ENCODE measurements around the gene CREG1. TPM values are rescaled to one million over a fixed set of nuclear protein-coding genes. Genes with fewer than 3 reads are reported as not detected.

The CREG1 gene
- total and polyA plus RNA-seq, 2 donors, result 61.3 to 179 TPM

DNA sequence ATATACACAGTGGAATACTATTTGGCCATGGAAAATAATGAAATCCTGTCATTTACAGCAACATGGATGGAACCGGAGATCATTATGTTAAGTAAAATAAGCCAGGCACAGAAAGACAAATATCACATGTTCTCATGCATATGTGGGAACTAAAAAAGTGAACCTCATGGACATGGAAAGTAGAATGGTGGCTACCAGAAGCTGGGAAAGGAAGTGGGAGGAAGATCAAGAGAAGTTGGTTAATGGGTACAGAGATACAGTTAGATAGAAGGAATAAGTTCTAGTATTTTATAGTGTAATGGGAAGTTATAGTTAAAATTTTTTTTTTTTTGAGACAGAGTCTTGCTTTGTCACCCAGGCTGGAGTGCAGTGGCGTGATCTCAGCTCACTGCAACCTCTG, 34.8 kb upstream of the CREG1 start:
- no peaks in the 10 kb centered on the region for H3K27me3 ChIP-seq (ENCODE audit: control insufficient read depth in 2 of 2, insufficient read depth in 1 of 2, low read length in 1 of 2)
- no peak overlapping the region for H3K4me3 ChIP-seq (ENCODE audit: low read length in 2 of 2)
- no peak overlapping the region for H3K27ac ChIP-seq (ENCODE audit: low read depth in 1 of 2, low read length in 1 of 2)
- H3K4me1 ChIP-seq (ENCODE audit: control insufficient read depth in 2 of 2, insufficient read depth in 2 of 2, low read length in 2 of 2), result no peaks in the 10 kb centered on the region
- 95% methylated on average over 2 of the region's 2 CpGs for WGBS
- H3K9me3 ChIP-seq (ENCODE audit: control insufficient read depth in 2 of 2, insufficient read depth in 1 of 2, low read length in 1 of 2), result no peaks in the 10 kb centered on the region
- no peak for DNase-seq (ENCODE audit: low read depth in 6 of 9, low spot score in 9 of 9)
- no peaks in the 10 kb centered on the region for H3K36me3 ChIP-seq (ENCODE audit: control insufficient read depth in 2 of 2, insufficient read depth in 2 of 2, low read length in 1 of 2)

DNA sequence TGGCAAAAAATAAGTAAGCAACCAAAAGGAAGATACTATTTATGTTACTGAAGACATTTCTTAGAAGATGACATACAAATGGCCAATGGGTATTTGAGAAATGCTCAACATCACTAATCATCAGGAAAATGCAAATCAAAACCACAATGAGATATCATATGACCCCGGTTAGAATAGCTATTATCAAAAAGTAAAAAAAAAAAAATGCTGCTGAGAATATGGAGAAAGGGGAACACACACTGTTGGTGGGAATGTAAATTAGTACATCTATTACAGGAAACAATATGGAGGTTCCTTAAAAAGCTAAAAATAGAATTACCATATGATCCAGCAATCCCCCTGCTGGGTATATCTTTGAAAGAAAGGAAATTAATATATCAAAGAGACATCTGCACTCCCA, 34.3 kb upstream of the CREG1 start:
- Histone ChIP-seq H3K27me3 (ENCODE audit: control insufficient read depth in 2 of 2, insufficient read depth in 1 of 2, low read length in 1 of 2) (no peaks in the 10 kb centered on the region), H3K4me3 (ENCODE audit: low read length in 2 of 2) (no peak overlapping the region), H3K4me1 (ENCODE audit: control insufficient read depth in 2 of 2, insufficient read depth in 2 of 2, low read length in 2 of 2) (no peaks in the 10 kb centered on the region), H3K9me3 (ENCODE audit: control insufficient read depth in 2 of 2, insufficient read depth in 1 of 2, low read length in 1 of 2) (no peaks in the 10 kb centered on the region), H3K36me3 (ENCODE audit: control insufficient read depth in 2 of 2, insufficient read depth in 2 of 2, low read length in 1 of 2) (no peaks in the 10 kb centered on the region), H3K27ac (ENCODE audit: low read depth in 1 of 2, low read length in 1 of 2) (no peak overlapping the region)
- no peak for DNase-seq (ENCODE audit: low read depth in 6 of 9, low spot score in 9 of 9)
- WGBS, result 49% methylated on average over 1 of the region's 1 CpG

DNA sequence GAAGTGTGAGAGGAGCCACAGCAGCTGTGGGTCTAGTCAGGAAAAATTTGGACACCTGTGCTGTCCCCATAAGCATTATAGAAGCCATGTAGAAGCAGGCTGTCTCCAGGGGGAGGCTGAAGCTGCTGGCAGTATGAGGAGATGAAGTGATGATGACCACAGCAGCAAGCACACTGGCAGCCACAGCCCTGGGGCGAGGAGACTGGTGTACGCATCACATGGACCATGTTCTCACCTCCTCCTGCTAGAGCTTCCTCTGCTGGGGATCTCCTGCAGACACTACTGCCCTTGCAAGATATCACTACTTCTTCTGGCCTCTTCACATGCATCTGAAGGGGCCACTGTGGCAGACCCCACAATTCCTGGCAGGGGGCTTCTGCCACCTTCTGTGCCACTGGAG, 33.8 kb upstream of the CREG1 start:
- H3K4me1 ChIP-seq (ENCODE audit: control insufficient read depth in 2 of 2, insufficient read depth in 2 of 2, low read length in 2 of 2), result no peaks in the 10 kb centered on the region
- H3K27ac ChIP-seq (ENCODE audit: low read depth in 1 of 2, low read length in 1 of 2), result no peak overlapping the region
- no peaks in the 10 kb centered on the region for H3K9me3 ChIP-seq (ENCODE audit: control insufficient read depth in 2 of 2, insufficient read depth in 1 of 2, low read length in 1 of 2)
- no peak for DNase-seq (ENCODE audit: low read depth in 6 of 9, low spot score in 9 of 9)
- no peak overlapping the region for H3K4me3 ChIP-seq (ENCODE audit: low read length in 2 of 2)
- 100% methylated on average over 2 of the region's 2 CpGs for WGBS
- no peaks in the 10 kb centered on the region for H3K36me3 ChIP-seq (ENCODE audit: control insufficient read depth in 2 of 2, insufficient read depth in 2 of 2, low read length in 1 of 2)
- H3K27me3 ChIP-seq (ENCODE audit: control insufficient read depth in 2 of 2, insufficient read depth in 1 of 2, low read length in 1 of 2), result no peaks in the 10 kb centered on the region

DNA sequence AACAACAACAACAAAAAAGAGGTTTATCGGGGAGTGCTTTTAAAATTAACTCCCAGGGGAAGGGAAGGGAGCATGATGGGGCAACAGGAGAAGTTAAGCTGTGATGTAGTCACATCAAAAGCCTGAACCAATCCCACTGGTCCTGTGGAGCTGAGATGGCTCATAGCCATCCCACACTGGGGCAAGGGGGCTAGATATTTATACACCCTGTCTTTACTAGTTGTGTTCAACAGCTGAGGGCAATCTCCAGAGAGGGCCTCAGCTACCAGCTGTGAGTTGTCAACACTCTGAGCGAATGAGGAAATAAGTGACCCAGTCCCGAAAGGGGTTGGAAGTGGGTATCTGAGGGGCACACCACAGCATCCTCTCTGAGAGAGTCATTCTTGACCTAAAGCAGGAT, 31.0 kb upstream of the CREG1 start:
- Histone ChIP-seq H3K27ac (ENCODE audit: low read depth in 1 of 2, low read length in 1 of 2) (no peak overlapping the region), H3K4me3 (ENCODE audit: low read length in 2 of 2) (no peak overlapping the region), H3K36me3 (ENCODE audit: control insufficient read depth in 2 of 2, insufficient read depth in 2 of 2, low read length in 1 of 2) (no peaks in the 10 kb centered on the region), H3K27me3 (ENCODE audit: control insufficient read depth in 2 of 2, insufficient read depth in 1 of 2, low read length in 1 of 2) (no peaks in the 10 kb centered on the region), H3K9me3 (ENCODE audit: control insufficient read depth in 2 of 2, insufficient read depth in 1 of 2, low read length in 1 of 2) (no peaks in the 10 kb centered on the region), H3K4me1 (ENCODE audit: control insufficient read depth in 2 of 2, insufficient read depth in 2 of 2, low read length in 2 of 2) (no peaks in the 10 kb centered on the region)
- no peak for DNase-seq (ENCODE audit: low read depth in 6 of 9, low spot score in 9 of 9)
- 93% methylated on average over 3 of the region's 3 CpGs for WGBS

DNA sequence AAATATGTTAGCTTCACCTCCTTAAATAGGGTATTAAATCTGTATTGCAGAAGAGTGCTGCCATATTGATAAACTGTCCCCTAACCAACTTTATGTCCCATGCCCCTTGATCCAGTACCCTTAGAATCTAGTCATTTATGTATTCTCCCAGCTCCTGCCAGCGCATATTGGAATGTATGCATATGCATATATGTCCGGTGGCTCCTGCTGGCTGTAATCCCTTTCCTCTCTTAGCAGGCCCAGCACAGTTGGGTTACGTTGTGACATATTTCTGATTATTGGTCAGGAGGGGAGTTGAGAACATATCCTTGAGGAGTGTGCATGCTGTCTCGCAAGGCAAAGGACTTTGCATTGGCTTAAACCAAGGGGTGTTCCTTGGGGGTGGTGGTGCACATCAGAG, 29.2 kb upstream of the CREG1 start:
- Histone ChIP-seq H3K36me3 (ENCODE audit: control insufficient read depth in 2 of 2, insufficient read depth in 2 of 2, low read length in 1 of 2) (no peaks in the 10 kb centered on the region), H3K9me3 (ENCODE audit: control insufficient read depth in 2 of 2, insufficient read depth in 1 of 2, low read length in 1 of 2) (no peaks in the 10 kb centered on the region), H3K4me1 (ENCODE audit: control insufficient read depth in 2 of 2, insufficient read depth in 2 of 2, low read length in 2 of 2) (no peaks in the 10 kb centered on the region), H3K27ac (ENCODE audit: low read depth in 1 of 2, low read length in 1 of 2) (no peak overlapping the region), H3K4me3 (ENCODE audit: low read length in 2 of 2) (no peak overlapping the region), H3K27me3 (ENCODE audit: control insufficient read depth in 2 of 2, insufficient read depth in 1 of 2, low read length in 1 of 2) (no peaks in the 10 kb centered on the region)
- no peak for DNase-seq (ENCODE audit: low read depth in 6 of 9, low spot score in 9 of 9)
- WGBS, result 99% methylated on average over 4 of the region's 4 CpGs

DNA sequence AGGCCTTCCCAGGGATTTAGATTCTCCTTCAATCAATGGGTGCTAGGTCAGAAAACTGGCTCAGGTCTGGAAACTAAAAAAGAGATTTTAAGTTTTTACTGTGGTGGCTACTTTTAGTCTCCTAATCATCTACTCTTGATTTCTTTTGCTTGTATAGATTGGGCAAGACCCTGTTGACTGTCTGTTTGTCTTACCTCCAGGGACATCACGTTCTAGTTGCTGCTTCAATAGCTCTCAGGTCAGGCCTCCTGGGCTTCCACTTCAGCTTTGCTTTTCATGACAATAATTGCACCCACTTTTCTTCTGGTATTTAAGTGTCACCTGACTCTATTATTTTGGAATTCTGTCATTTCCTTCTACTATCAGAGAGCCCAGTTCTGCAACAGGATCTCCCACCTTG, 28.5 kb upstream of the CREG1 start:
- Histone ChIP-seq H3K4me3 (ENCODE audit: low read length in 2 of 2) (no peak overlapping the region), H3K4me1 (ENCODE audit: control insufficient read depth in 2 of 2, insufficient read depth in 2 of 2, low read length in 2 of 2) (no peaks in the 10 kb centered on the region), H3K9me3 (ENCODE audit: control insufficient read depth in 2 of 2, insufficient read depth in 1 of 2, low read length in 1 of 2) (no peaks in the 10 kb centered on the region), H3K27me3 (ENCODE audit: control insufficient read depth in 2 of 2, insufficient read depth in 1 of 2, low read length in 1 of 2) (no peaks in the 10 kb centered on the region), H3K27ac (ENCODE audit: low read depth in 1 of 2, low read length in 1 of 2) (no peak overlapping the region), H3K36me3 (ENCODE audit: control insufficient read depth in 2 of 2, insufficient read depth in 2 of 2, low read length in 1 of 2) (no peaks in the 10 kb centered on the region)
- WGBS, result 100% methylated on average over 1 of the region's 1 CpG
- no peak for DNase-seq (ENCODE audit: low read depth in 6 of 9, low spot score in 9 of 9)

DNA sequence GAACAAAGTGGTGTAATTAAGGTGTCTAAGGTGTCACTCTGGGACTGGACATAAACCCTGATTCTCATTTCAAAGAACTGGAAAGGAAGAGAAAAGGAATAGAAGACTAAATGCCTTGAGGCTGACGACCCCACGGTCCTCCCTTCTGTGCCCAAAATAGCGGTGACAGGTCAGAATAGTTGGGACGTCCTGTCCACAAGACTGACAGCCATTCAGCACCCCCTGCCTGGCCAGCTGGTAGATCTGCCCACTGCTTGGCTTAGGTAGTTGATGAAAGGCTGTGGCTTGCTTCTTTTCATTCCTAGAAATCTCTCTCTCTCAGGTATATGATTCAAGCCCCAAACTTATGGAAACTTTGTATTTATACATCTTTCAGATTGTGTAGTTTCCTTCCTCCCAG, 26.4 kb upstream of the CREG1 start:
- Histone ChIP-seq H3K27ac (ENCODE audit: low read depth in 1 of 2, low read length in 1 of 2) (no peak overlapping the region), H3K4me3 (ENCODE audit: low read length in 2 of 2) (no peak overlapping the region), H3K9me3 (ENCODE audit: control insufficient read depth in 2 of 2, insufficient read depth in 1 of 2, low read length in 1 of 2) (no peaks in the 10 kb centered on the region), H3K4me1 (ENCODE audit: control insufficient read depth in 2 of 2, insufficient read depth in 2 of 2, low read length in 2 of 2) (no peaks in the 10 kb centered on the region), H3K27me3 (ENCODE audit: control insufficient read depth in 2 of 2, insufficient read depth in 1 of 2, low read length in 1 of 2) (no peaks in the 10 kb centered on the region), H3K36me3 (ENCODE audit: control insufficient read depth in 2 of 2, insufficient read depth in 2 of 2, low read length in 1 of 2) (no peaks in the 10 kb centered on the region)
- WGBS, result 98% methylated on average over 4 of the region's 4 CpGs
- DNase-seq (ENCODE audit: low read depth in 6 of 9, low spot score in 9 of 9), result no peak

DNA sequence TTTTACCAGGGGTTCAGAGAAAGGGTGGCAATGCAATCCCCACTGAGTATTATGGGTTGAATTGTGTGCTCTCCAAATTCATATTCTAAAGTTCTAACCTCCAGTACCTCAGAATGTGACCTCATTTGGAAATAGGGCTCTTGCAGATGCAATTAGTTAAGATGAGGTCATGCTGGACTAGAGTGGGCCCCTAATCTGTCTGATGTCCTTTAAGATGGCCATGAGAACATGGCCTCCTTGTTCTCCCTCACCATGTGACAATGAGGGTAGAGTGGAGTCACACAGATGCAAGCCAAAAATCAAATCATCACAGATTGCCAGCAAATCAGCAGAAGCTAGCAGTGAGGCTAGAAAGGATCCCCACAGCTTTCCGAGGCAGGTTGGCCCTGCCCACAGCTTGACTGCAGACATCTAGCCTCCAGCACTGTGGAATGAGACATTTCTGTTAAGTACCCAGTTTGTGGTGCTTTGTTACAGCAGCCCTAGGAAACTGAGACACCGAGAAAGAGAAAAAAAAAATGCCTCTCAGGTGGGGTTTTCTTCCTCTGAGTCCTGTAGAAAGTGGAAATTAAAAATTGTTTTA, 25.5 kb upstream of the CREG1 start:
- 98% methylated on average over 2 of the region's 2 CpGs for WGBS
- no peak for DNase-seq (ENCODE audit: low read depth in 6 of 9, low spot score in 9 of 9)
- Histone ChIP-seq H3K36me3 (ENCODE audit: control insufficient read depth in 2 of 2, insufficient read depth in 2 of 2, low read length in 1 of 2) (no peaks in the 10 kb centered on the region), H3K27me3 (ENCODE audit: control insufficient read depth in 2 of 2, insufficient read depth in 1 of 2, low read length in 1 of 2) (no peaks in the 10 kb centered on the region), H3K9me3 (ENCODE audit: control insufficient read depth in 2 of 2, insufficient read depth in 1 of 2, low read length in 1 of 2) (no peaks in the 10 kb centered on the region), H3K4me3 (ENCODE audit: low read length in 2 of 2) (no peak overlapping the region), H3K27ac (ENCODE audit: low read depth in 1 of 2, low read length in 1 of 2) (no peak overlapping the region), H3K4me1 (ENCODE audit: control insufficient read depth in 2 of 2, insufficient read depth in 2 of 2, low read length in 2 of 2) (no peaks in the 10 kb centered on the region)

DNA sequence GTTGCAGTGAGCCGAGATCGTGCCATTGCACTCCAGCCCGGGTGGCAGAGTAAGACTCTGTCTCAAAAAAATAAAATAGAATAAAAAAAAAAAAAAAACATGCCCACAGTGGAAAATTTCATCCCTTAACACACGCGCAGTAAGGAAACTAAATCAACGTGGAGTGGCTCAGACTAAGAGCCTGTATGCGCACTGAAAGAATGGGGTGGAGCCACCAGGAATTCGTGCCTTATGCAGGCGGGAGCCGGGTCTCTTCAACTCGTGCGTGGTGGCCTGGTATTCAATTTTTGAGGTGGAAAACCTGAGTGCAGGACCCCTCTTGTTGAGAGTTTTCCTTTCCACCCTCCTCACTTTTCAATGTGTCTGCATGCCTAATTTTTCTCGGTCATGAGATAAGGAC, 22.1 kb upstream of the CREG1 start:
- WGBS, result 95% methylated on average over 13 of the region's 13 CpGs
- Histone ChIP-seq H3K27ac (ENCODE audit: low read depth in 1 of 2, low read length in 1 of 2) (no peak overlapping the region), H3K27me3 (ENCODE audit: control insufficient read depth in 2 of 2, insufficient read depth in 1 of 2, low read length in 1 of 2) (no peaks in the 10 kb centered on the region), H3K9me3 (ENCODE audit: control insufficient read depth in 2 of 2, insufficient read depth in 1 of 2, low read length in 1 of 2) (no peaks in the 10 kb centered on the region), H3K36me3 (ENCODE audit: control insufficient read depth in 2 of 2, insufficient read depth in 2 of 2, low read length in 1 of 2) (no peaks in the 10 kb centered on the region), H3K4me3 (ENCODE audit: low read length in 2 of 2) (no peak overlapping the region), H3K4me1 (ENCODE audit: control insufficient read depth in 2 of 2, insufficient read depth in 2 of 2, low read length in 2 of 2) (no peaks in the 10 kb centered on the region)
- DNase-seq (ENCODE audit: low read depth in 6 of 9, low spot score in 9 of 9), result no peak

DNA sequence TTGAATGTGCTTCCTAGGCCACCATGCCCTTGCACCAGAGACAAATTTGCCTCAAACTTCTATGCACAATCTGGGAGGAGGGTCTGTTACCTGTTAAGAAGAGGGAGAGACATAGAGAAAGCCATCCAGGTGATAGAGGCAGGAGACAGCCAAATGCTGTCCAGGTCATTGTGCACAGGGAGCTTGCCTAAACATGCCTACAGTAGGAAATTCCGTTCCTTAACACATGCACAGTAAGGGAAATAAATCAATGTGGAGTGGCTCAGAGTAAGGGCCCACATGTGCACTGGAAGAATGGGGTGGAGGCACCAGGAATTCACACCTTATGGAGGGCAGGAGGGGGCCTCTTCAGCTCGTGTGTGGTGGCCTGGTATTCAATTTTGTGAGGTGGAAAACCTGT, 19.5 kb upstream of the CREG1 start:
- no peaks in the 10 kb centered on the region for H3K4me1 ChIP-seq (ENCODE audit: control insufficient read depth in 2 of 2, insufficient read depth in 2 of 2, low read length in 2 of 2)

More for the DNA sequence above, 19.5 kb upstream of the CREG1 start:
- H3K36me3 ChIP-seq (ENCODE audit: control insufficient read depth in 2 of 2, insufficient read depth in 2 of 2, low read length in 1 of 2), result no peaks in the 10 kb centered on the region
- H3K27me3 ChIP-seq (ENCODE audit: control insufficient read depth in 2 of 2, insufficient read depth in 1 of 2, low read length in 1 of 2), result no peaks in the 10 kb centered on the region
- WGBS, result 81% methylated on average over 2 of the region's 2 CpGs
- no peak overlapping the region for H3K27ac ChIP-seq (ENCODE audit: low read depth in 1 of 2, low read length in 1 of 2)
- H3K4me3 ChIP-seq (ENCODE audit: low read length in 2 of 2), result no peak overlapping the region
- H3K9me3 ChIP-seq (ENCODE audit: control insufficient read depth in 2 of 2, insufficient read depth in 1 of 2, low read length in 1 of 2), result no peaks in the 10 kb centered on the region
- no peak for DNase-seq (ENCODE audit: low read depth in 6 of 9, low spot score in 9 of 9)

All from thymus (tissue), 11 donors.